HG03354 (cell line): ENCODE results near the gene ACP2.

Experiments
- ATAC-seq: cut with Tn5 transposase; IDR thresholded peaks from one replicate; pipeline ENCODE4 v1.9.1; 2021; ENCODE audit warnings: mild to moderate bottlenecking; ENCODE audit not compliant: unreplicated experiment, poor library complexity, severe bottlenecking

The ACP2 gene

DNA sequence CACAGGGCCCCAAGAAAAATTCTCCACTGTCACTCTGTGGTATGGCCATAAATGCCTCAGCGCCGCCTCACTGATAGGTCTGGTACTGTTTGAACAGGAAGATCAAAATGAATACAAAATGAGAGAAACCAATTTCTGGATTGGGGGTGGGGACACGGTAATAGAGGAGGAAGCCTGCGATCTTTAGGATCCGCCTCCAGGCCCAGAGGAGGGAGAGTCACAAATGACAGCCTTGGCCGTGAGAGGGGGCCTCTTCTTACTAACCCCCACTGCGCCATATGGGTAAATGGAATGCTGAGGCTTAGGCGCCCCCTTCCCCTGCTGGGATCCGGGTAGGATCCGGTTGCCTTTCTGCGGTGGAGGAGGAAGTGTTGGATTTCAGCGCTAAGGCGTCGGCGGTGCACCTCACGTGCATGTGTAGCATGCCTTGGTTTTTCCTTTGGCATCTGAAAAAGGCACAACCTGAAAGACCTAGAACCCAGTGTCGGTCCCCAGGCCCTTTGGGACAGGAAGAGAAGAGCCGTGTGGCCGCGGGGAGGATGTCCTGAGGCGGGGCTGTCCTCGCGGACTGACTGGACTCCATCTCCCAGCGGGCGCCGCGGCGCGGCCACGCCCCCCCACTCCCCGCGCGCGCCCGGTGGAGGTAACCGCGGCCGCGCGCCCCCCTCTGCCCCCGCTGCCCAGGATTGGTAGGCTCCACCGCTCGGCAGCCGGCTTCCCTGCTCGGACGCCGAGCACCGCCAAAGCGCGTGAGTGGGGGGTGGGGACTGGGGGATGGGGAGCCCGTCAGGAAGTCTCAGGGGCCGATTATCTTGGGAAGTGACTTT, 20.6 kb upstream of the ACP2 start:
- ATAC-seq = peak; percentile 56

DNA sequence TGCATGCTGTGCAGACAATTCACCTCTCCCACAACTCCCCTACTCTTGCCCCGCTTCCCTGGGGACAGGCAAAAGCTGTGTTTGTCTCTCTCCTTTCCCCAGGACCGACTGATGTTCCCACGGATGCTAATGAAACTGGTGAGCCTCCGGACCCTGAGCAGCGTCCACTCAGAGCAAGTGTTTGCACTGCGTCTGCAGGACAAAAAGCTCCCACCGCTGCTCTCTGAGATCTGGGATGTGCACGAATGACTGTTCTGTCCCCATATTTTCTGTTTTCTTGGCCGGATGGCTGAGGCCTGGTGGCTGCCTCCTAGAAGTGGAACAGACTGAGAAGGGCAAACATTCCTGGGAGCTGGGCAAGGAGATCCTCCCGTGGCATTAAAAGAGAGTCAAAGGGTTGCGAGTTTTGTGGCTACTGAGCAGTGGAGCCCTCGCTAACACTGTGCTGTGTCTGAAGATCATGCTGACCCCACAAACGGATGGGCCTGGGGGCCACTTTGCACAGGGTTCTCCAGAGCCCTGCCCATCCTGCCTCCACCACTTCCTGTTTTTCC, 19.9 kb upstream of the ACP2 start:
- ATAC-seq = no peak

DNA sequence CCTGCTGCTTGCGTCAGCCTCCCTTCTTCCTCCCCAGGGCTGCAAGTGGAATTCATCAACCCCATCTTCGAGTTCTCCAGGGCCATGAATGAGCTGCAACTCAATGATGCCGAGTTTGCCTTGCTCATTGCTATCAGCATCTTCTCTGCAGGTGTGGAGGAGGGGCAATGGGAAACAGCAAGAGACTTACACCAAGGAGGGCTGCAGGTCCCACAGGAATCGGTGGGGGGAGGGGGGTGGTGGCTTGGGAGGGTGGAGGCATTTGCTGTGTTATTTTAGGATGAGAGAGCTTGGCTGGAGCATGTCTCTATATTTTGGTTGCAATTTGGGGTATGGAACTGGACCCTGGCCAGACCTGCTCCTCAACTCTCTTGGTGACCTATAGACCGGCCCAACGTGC, 19.3 kb upstream of the ACP2 start:
- no peak for ATAC-seq

DNA sequence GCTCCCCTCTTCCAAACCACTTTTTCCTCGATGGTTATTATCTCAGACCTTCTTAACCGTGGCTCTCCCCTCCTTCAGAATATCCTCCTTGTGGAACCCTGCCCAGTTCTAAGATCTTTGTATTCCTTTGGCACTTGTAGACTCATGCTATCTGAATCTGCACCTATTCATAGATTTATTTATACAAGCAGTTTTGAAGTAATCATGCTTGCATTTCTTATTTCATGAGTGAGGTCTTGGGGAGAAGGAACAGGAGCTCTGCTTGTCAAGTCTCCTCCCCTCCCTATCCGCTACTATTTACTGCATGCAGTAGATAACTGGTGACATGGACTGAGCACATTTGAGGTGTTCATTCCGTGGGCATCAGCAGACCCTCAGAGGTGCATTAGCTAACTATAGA, 15.9 kb upstream of the ACP2 start:
- ATAC-seq = no peak

DNA sequence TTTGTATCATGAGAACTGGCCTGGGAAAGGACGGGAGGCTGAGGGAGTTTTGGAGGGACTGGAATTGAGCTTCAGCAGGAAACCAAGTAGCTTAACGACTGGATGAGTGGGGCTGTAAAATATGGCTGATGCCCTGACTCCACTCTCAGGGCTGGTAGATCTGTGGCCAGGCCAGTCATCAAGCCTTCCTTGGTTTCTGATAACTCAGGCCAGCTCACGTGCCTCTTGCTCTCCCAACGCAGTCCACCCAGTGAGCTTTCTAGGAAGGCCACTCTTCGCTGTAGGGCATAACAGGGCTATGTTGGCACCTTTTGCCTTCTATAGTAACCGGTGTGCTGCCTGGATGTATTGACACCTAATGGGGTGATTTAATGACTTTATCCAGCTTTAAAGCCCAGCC, 15.5 kb upstream of the ACP2 start:
- no peak for ATAC-seq

DNA sequence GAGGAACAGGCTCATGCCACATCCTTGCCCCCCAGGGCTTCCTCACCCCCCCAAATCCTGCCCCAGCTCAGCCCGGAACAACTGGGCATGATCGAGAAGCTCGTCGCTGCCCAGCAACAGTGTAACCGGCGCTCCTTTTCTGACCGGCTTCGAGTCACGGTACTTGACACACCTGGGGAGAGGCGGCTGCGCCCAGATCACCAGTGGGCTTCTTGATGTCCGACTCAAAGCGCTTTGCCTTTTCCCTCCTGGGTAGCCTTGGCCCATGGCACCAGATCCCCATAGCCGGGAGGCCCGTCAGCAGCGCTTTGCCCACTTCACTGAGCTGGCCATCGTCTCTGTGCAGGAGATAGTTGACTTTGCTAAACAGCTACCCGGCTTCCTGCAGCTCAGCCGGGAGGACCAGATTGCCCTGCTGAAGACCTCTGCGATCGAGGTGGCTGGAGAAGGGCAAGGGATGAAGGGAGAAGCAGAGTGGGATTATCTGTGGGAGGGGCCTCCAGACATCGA, 12.7 kb upstream of the ACP2 start:
- ATAC-seq = no peak

DNA sequence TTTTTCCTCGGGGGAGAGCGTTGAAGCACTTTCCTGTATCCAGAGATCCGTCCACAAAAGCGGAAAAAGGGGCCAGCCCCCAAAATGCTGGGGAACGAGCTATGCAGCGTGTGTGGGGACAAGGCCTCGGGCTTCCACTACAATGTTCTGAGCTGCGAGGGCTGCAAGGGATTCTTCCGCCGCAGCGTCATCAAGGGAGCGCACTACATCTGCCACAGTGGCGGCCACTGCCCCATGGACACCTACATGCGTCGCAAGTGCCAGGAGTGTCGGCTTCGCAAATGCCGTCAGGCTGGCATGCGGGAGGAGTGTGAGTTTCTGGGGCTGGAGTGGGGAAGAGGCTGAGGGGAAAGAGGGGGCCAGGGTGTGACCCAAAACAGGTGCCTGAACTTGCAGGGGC, 11.8 kb upstream of the ACP2 start:
- no peak for ATAC-seq

DNA sequence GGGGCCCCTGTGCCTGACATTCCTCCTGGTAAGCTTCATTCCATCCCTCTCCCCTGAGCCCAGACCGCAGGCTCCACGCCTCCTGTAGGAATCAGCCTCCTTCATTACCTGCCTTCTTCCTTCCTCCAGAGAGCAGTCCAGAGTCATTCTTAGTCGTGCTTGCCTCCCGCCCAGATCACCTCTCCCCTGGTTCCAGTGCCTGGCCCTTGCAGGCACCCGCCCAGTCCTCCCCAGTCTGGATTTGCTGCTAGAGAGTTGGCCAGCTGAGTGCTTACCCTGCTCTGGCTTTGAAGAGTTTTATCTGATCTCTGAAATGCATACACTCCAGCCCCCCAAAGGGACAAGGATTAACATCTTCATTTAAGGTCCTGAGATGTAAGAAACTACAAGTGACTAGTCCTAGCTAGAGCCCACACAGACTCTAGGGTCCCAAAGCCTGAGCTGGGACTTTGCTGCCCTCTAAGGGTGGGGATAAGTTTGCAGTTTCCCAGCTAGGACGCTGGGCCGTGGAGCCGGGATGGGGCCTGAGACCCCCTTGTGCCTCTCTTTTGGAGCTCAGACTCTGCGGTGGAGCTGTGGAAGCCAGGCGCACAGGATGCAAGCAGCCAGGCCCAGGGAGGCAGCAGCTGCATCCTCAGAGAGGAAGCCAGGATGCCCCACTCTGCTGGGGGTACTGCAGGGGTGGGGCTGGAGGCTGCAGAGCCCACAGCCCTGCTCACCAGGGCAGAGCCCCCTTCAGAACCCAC, 10.8 kb upstream of the ACP2 start:
- no peak for ATAC-seq

DNA sequence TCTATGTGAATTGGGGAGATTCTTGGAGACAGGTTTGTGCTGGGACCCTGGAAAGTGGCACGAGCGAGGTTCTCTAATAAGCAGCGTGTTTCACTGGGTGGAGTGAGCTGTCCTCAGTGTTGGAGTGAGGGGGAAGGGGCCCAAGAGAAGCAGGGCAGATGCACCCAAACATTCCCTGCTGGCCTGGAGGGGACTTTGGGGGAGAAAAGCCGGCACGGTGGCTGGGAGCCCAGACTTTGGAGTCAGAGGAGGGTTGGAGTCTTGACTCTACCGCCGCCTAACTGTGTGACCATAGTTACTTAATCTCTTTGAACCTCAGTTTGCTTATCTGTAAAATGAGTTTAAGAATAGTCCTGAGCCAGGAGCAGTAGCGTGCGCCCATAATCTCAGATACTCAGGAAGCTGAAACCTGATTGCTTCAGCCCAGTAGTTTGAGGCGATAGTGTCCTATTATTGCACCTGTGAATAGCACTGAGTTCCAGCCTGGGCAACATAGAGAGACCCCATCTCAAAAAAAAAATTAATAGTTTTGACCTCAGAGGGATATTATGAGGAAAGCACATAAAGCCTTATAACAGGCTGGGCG, 9.8 kb upstream of the ACP2 start:
- ATAC-seq = no peak

DNA sequence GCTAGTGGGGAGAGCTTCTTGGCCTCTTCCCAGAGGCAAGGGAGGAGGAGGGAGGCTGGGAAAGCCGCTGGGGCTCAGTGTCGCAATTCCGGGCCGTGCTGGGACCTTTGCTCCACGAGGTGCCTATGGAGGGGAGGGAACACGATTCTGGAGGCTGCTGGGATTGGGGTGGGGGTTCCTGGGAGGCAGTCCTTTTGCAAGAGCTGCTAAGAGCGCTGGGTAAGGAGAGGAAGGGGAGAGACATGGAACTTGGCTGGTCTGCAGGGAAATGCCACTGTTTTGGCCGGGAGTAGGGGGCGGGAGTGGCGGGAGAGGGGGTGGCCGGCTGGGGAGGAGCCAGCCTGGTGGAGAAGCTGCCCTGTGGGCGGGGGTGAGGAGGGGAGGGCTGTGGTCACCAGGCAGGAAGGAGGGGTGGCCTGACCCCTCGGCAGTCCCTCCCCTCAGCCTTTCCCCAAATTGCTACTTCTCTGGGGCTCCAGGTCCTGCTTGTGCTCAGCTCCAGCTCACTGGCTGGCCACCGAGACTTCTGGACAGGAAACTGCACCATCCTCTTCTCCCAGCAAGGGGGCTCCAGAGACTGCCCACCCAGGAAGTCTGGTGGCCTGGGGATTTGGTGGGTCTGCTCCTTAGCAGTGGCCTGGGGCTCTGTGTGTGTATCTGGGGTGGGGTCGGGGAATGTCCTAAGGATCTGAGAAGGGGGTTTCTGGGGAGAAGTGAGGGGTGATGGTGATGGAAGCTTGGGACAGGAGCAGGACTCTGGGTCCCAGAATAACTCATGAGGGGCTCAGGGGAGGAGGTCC, 9.1 kb upstream of the ACP2 start, which contains the start of gene NR1H3:
Gene NR1H3, plus strand, starts transcription at position 480 of the 800 bp plus-strand sequence. CDS start 1,221 bp downstream, outside the sequence.
- ATAC-seq = no peak

DNA sequence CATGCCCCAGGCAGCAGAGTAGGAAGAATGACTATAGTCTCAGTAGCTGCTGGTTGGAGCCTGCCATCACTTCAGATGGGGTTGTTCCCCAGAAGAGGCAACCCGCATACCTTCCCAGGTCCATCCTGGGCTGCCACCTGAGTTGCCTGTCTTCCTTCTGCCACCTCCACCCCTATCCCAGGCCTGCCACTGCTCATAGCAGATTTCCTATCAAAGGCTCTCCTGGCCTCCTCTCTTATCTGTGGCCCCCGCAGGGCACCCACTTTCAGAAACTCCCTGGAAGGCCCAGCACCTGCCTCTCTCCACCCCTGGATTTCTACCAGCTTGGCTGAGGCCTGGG, 8.5 kb upstream of the ACP2 start:
- no peak for ATAC-seq

DNA sequence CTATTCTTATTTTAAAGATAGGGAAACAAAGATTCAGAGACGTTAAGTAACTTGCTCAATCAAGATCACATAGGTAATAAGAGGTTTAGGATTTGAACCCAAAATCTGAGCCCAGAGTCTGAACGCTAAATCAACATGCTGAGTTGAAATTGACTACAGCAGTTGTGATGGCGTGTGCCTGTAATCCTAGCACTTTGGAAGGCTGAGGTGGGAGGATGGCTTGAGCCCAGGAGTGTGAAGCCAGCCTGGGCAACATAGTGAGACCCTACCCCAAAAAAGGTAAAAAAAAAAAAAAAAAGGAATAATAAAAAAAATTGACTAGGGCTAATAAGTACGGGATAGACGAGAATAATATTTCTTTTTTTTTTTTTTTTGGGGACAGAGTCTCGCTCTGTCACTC, 7.8 kb upstream of the ACP2 start:
- no peak for ATAC-seq

DNA sequence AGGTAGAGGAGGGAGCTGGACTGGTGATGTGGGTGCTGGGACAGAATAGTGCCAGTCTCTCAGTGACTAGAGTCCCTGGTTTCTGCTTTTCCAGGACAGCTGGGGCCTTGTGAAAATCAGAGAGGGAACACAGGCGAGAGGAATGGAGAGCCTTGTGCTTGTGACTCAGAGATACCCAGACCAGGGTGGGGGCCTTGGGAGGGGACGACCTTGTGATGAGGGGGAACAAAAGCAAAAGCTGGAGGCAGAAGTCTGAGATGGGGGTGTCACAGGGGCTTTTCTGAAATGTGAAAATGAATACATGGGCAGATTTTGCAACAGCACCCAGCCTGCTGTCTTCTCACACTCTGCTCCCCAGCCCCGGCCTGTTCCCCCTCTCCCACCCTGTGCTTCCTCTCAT, 5.8 kb upstream of the ACP2 start:
- ATAC-seq = no peak

DNA sequence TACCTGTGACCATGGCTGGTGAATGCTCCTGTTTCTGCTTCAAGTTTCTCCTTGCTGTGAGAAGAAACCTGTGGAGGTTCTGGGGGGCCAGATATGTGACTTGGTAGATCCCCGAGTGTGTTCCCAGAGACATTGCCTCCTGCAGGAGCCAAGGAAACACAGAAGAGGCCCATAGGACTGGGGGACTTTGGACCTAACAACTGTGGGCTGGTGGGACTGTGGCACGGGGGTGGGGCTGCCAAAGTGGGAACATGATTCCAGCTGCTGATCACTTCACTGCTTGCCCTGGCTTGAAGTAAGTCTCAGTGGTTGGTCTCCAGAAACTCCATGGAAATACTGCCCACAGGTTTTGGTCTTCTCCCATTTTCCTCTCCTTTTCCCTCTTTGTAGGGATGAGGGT, 5.0 kb upstream of the ACP2 start:
- ATAC-seq = no peak

DNA sequence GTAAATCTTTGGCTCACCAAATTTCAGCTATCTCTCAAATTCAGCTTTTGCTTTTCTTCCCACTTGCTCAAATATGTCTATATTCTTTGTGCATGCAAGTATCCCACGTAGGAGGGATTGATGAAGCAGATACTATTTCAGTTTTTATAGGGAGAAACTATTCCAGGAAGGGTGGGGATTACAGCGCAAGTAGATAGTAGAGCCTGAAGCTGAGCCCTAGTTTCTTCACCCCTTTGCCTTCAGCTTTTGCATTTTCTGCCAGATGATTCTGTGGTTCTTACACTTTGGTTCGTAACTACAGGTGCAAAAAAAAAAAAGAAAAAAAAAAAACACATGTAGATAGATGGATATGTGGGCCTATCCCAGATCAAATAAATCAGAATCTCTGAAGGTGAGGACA, 3.1 kb upstream of the ACP2 start:
- no peak for ATAC-seq

DNA sequence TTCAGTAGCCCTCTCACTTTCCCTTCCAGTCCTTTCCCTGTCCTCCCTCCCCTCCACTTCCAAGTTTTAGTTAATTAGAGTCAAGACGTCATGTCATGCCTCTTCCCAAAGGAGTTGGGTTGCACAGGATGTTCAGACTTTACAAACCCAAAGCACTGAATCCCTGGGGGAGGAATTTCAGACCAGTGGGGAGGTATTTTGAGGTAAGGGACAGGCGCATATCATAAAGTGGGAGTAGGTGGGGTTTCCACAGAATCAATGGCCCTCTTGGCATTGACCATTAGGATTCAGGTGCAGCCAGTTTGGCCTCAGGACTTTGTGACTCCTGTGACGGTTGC, 733 bp upstream of the ACP2 start:
- ATAC-seq = no peak

DNA sequence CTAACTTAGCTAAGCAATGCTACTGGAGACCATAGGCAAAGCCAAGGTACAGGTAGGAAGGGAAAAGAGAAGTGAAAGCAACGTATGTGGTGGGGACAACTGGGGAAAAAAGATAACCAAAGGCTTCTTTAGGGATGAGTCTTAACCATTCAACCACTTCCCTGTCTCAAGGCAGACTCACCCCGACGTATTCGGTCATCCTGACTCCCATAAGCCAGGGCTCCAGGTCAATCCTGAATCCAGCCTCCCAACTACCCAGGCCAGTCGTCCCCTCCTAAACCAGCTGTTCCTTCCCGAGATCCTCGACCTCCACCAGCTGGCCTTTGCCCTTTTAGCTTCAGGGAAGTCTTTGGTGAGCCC, 330 bp downstream of the ACP2 start:
- ATAC-seq = peak; percentile 24

DNA sequence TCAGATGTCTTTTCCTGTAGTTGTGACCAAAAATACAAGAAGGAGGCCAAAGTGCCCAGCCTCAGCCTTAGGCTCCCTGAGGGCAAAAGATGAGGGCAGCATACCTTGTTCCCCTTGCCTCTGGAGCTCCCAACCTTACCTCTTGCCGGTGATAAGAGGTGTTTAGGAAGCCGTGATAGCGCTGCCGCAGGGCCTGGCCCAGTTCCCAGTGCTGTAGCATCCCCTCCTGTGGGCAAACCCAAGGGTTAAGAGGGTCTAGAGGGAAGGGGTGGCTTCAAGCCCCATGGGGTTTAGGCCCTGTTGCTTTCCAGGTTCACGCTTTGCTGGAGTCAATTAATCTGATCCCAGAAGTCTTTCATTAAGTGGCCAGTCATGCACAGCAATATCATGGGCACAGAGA, 1.1 kb downstream of the ACP2 start:
- ATAC-seq = no peak

DNA sequence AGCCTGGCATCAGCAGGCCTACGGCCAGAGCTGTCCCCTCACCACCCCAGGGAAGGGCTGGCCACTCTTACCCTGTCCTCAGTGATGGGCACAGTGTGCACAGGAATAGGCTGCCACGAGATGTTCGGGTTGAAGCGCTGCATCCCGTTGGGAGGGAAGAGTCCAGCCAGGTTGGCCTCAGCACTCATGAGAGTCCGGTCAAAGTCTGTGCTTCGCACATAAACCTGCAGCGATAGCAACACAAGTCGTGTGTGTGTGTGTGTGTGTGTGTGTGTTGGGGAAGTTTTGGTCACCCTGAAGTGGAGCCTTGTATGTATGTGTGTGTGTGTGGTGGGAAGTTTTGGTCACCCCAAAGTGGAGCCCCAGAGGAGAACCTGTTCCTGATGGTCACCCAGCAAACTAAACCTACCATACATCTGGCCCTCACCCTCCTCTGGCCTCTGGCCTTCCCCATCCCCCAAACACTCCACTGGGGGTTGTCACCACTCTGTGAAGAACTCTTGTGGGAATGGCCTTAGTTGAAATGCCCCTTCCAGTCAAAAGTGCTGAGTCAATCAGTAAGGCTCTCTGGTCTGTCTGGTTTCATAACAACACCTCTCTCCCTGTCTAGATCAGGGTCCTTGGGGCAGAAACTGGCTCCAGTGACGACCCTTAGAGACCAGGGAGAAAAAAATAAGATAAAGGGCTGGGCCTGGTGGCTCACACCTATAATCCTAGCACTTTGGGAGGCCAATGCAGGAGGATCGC, 2.8 kb downstream of the ACP2 start:
- ATAC-seq = no peak
